Endothelial cell of umbilical vein (primary cell): Measurements from ENCODE around the gene SIGLECL1. TPM values are rescaled to one million over a fixed set of nuclear protein-coding genes. Genes with fewer than 3 reads are reported as not detected.

Experiments
- BruUV-seq: library from RNA; stranded (reverse); fragments of 400-500 nt; replicated peaks from 2 replicates; lab custom pipeline; 2021; lab: Mats Ljungman, UMichigan
- CTCF ChIA-PET: fragments of 300-600, 350-600 bp; sonication (Branson Sonifier 250); formaldehyde crosslinking; loops from one replicate; lab custom pipeline; 2021; ENCODE audit warnings: antibody characterized with exemption, inconsistent platforms; lab: Charles Lee
- POLR2A ChIA-PET: fragments of 300-600, 350-600 bp; sonication (Branson Sonifier 250); formaldehyde crosslinking; loops from one replicate; lab custom pipeline; 2021; ENCODE audit warnings: antibody characterized with exemption, inconsistent platforms; lab: Charles Lee
- DNase-seq: peaks from one replicate; pipeline ENCODE4 v3.0.0-alpha.2; 2011; ENCODE audit warnings: low read depth, low spot score
- FAIRE-seq: peaks from 2 replicates; lab custom pipeline; 2011; peaks lifted over from hg19 to GRCh38; lab: Jason Lieb, UNC
- H2AFZ ChIP-seq: 2 replicates; pipeline ENCODE4 v1.6.0; 2012; ENCODE audit warnings: low read depth, low read length, control low read depth, inconsistent platforms
- H3K27ac ChIP-seq: 2 replicates; pipeline ENCODE4 v1.5.1; 2011; ENCODE audit warnings: low read depth, mild to moderate bottlenecking, control low read depth, low read length, moderate library complexity; ENCODE audit not compliant: insufficient read depth
- H3K27me3 ChIP-seq, 2 experiments: 2 replicates each; pipeline versions ENCODE4 v1.6.0 to v1.6.1; 2011; ENCODE audit warnings: low read length in 2 of 2, mixed read lengths in 1 of 2; ENCODE audit not compliant: control insufficient read depth in 2 of 2, insufficient read depth in 2 of 2
- H3K36me3 ChIP-seq, 2 experiments: 2 replicates in 1 of 2; 3 replicates in 1 of 2; pipeline ENCODE4 v1.5.1; 2011; ENCODE audit warnings: low read length in 2 of 2, mild to moderate bottlenecking in 1 of 2, moderate library complexity in 1 of 2; ENCODE audit not compliant: control insufficient read depth in 2 of 2, insufficient read depth in 2 of 2; ENCODE audit errors: extremely low read depth in 1 of 2
- H3K4me1 ChIP-seq: 3 replicates; pipeline ENCODE4 v1.5.1; 2011; ENCODE audit warnings: mild to moderate bottlenecking, low read length; ENCODE audit not compliant: control insufficient read depth, insufficient read depth; ENCODE audit errors: extremely low read depth
- H3K4me2 ChIP-seq: 2 replicates; pipeline ENCODE4 v1.6.1; 2011; ENCODE audit warnings: low read length, control low read depth, mixed read lengths; ENCODE audit not compliant: insufficient read depth
- H3K4me3 ChIP-seq, 3 experiments: fragments of 200-600 bp in 1 of 3; sonication (generic), shearing (Covaris generic) in 1 of 3; replicated peaks in 1 of 3; 2 replicates each; pipeline ENCODE4 v1.5.1; 2011 to 2016; ENCODE audit warnings: control low read depth in 3 of 3, low read length in 3 of 3, mild to moderate bottlenecking in 2 of 3, inconsistent platforms in 1 of 3, low read depth in 1 of 3, moderate library complexity in 1 of 3; ENCODE audit not compliant: insufficient read depth in 1 of 3
- H3K79me2 ChIP-seq: 2 replicates; pipeline ENCODE4 v1.6.0; 2012; ENCODE audit warnings: low read length, inconsistent platforms; ENCODE audit not compliant: control insufficient read depth, insufficient read depth
- H3K9ac ChIP-seq: replicated peaks from 2 replicates; pipeline ENCODE3; 2011; ENCODE audit warnings: low read length, control low read depth; ENCODE audit not compliant: insufficient read depth; ENCODE audit errors: extremely low read depth
- H3K9me1 ChIP-seq: replicated peaks from 3 replicates; pipeline ENCODE4 v1.6.0; 2011; ENCODE audit warnings: mild to moderate bottlenecking, low read length; ENCODE audit not compliant: control insufficient read depth, insufficient read depth; ENCODE audit errors: extremely low read depth
- H3K9me3 ChIP-seq: replicated peaks from 2 replicates; pipeline ENCODE4 v1.5.1; 2012; ENCODE audit warnings: low read length, inconsistent platforms; ENCODE audit not compliant: control insufficient read depth, insufficient read depth
- H4K20me1 ChIP-seq: replicated peaks from 2 replicates; pipeline ENCODE3; 2011; ENCODE audit warnings: mild to moderate bottlenecking, low read length; ENCODE audit not compliant: control insufficient read depth, insufficient read depth; ENCODE audit errors: extremely low read depth
- CTCF ChIP-seq, 2 donors: IDR thresholded peaks; 1 replicate in 1 of 2; 2 replicates in 1 of 2; pipeline ENCODE4 v1.5.1; 2011; ENCODE audit warnings: low read length in 2 of 2, mild to moderate bottlenecking in 2 of 2, moderate library complexity in 2 of 2, control low read depth in 1 of 2, inconsistent platforms in 1 of 2, low read depth in 1 of 2; ENCODE audit not compliant: insufficient read depth in 1 of 2; ENCODE audit errors: extremely low read depth in 1 of 2
- EZH2 ChIP-seq: IDR thresholded peaks from 2 replicates; pipeline ENCODE4 v1.6.1; 2012; ENCODE audit warnings: borderline replicate concordance, low read depth, mild to moderate bottlenecking, moderate library complexity, low read length, inconsistent platforms; ENCODE audit not compliant: severe bottlenecking
- FOS ChIP-seq: IDR thresholded peaks from 2 replicates; pipeline ENCODE4 v1.6.1; 2011; ENCODE audit warnings: mild to moderate bottlenecking, low read length, moderate library complexity, borderline replicate concordance; ENCODE audit not compliant: insufficient read depth
- GATA2 ChIP-seq: IDR thresholded peaks from 2 replicates; pipeline ENCODE4 v1.7.0; 2011; ENCODE audit warnings: low read depth, mild to moderate bottlenecking, moderate library complexity, mixed read lengths, low read length; ENCODE audit not compliant: insufficient read length, insufficient read depth
- JUN ChIP-seq: IDR thresholded peaks from 2 replicates; pipeline ENCODE4 v1.6.1; 2011; ENCODE audit warnings: borderline replicate concordance, low read depth; ENCODE audit not compliant: insufficient read length, insufficient read depth
- MAX ChIP-seq: IDR thresholded peaks from 2 replicates; pipeline ENCODE4 v1.6.1; 2011; ENCODE audit not compliant: insufficient read depth, insufficient read length
- MYC ChIP-seq: IDR thresholded peaks from one replicate; pipeline ENCODE4 v1.6.1; 2011; ENCODE audit warnings: mild to moderate bottlenecking, low read depth, low read length
- POLR2A ChIP-seq: IDR thresholded peaks from 2 replicates; pipeline ENCODE4 v1.6.1; 2012; ENCODE audit warnings: low read depth, mild to moderate bottlenecking, control low read depth, low read length
- POLR2AphosphoS5 ChIP-seq: IDR thresholded peaks from 2 replicates; pipeline ENCODE4 v1.6.1; 2012; ENCODE audit warnings: low read depth, mild to moderate bottlenecking, control low read depth, low read length, moderate library complexity; ENCODE audit not compliant: insufficient read depth
- dilution Hi-C: fragments of 300-500 bp; cut with MboI; formaldehyde crosslinking; loops from one replicate; pipeline ENCODE4 v1.15.0; 2019; ENCODE audit warnings: low sequenced_read_pairs; ENCODE audit not compliant: extremely low pct_ligation_motif_present
- intact Hi-C: fragments of 100-400 bp; cut with micrococcal nuclease; formaldehyde crosslinking; loops from one replicate; pipeline ENCODE4 v1.10.0; 2022
- polyA plus RNA-seq, 4 experiments: library from polyadenylated mRNA; depleted of rRNA in 3 of 4; stranded (reverse) in 3 of 4; unstranded in 1 of 4; fragments of >200 nt; gene quantifications; 2 replicates each; pipeline versions ENCODE4 v1.2.1 to v1.2.3, GENCODE V29; 2011 to 2012; ENCODE audit warnings: missing spikeins in 1 of 4
- total RNA-seq: library from RNA; stranded (reverse); gene quantifications from 2 replicates; pipeline ENCODE4 v1.2.3, GENCODE V29; 2021

The SIGLECL1 gene
- total and polyA plus RNA-seq, 2 donors (not counting 3 experiments of a cell fraction or from before 2014, with no cell fraction given) = not detected

- Histone ChIP-seq H3K36me3 (no peaks in the 10 kb centered on the region), H3K9ac (no peak overlapping the region), H3K4me1 (no peaks in the 10 kb centered on the region), H2AFZ (no peak overlapping the region), H3K79me2 (no peaks in the 10 kb centered on the region), H4K20me1 (no peaks in the 10 kb centered on the region), H3K4me3 (no peak overlapping the region), H3K9me1 (no peaks in the 10 kb centered on the region), H3K27ac (no peak overlapping the region), H3K4me2 (no peak overlapping the region), H3K27me3 (no peaks in the 10 kb centered on the region), H3K9me3 (no peaks in the 10 kb centered on the region)
- no peak for FAIRE-seq
- dilution Hi-C loops (no loop called here), intact Hi-C loops (no loop called here)
- no TSS peak for BruUV-seq
- POLR2A ChIA-PET = no interaction called here
- no peak for DNase-seq
- CTCF ChIA-PET = interaction anchor here (0.9 kb wide), 1 partner anchor 13 kb away, joined by 3 read pairs; no protein-coding TSS in a partner anchor
- TF ChIP-seq MYC (no peak), EZH2 (no peak), CTCF (IDR thresholded peaks at IDR 0.05; ENCODE audit: extremely low read depth in 1 of 2, insufficient read depth in 1 of 2, low read depth in 1 of 2, low read length in 2 of 2) (no peak), GATA2 (no peak), JUN (no peak), POLR2A (no peak), FOS (no peak), POLR2AphosphoS5 (no peak), MAX (no peak)
Measured at GRCh38 chr19:51246164-51246552, 4.7 kb upstream of the SIGLECL1 start.
